Neural progenitor cell (in vitro differentiated cells): ENCODE data around the gene EPN2.

Source experiments
- CTCF ChIP-seq: fragments of 200-600 bp; sonication (generic); IDR thresholded peaks from 2 replicates; pipeline ENCODE4 v1.5.1; 2017; ENCODE audit warnings: antibody characterized with exemption, mild to moderate bottlenecking
- EZH2 ChIP-seq: fragments of 200-600 bp; sonication (generic); IDR thresholded peaks from 2 replicates; pipeline ENCODE4 v1.6.1; 2017; ENCODE audit warnings: antibody characterized with exemption, mild to moderate bottlenecking, moderate library complexity
- EZH2phosphoT487 ChIP-seq: fragments of 200-600 bp; sonication (generic); IDR thresholded peaks from 2 replicates; pipeline ENCODE4 v1.6.1; 2017; ENCODE audit warnings: antibody characterized with exemption

- TF ChIP-seq CTCF (no peak), EZH2 (no peak), EZH2phosphoT487 (no peak)
Measured at GRCh38 chr17:19305256-19305655, 68.1 kb downstream of the EPN2 start.
